ENCODE data around the gene ATP5PF.
"Not testable (repeated sequence)": the region's sequence is repeated elsewhere in the genome, so short reads cannot be mapped to it uniquely, and the experiment has no call there.

Gene ATP5PF

DNA sequence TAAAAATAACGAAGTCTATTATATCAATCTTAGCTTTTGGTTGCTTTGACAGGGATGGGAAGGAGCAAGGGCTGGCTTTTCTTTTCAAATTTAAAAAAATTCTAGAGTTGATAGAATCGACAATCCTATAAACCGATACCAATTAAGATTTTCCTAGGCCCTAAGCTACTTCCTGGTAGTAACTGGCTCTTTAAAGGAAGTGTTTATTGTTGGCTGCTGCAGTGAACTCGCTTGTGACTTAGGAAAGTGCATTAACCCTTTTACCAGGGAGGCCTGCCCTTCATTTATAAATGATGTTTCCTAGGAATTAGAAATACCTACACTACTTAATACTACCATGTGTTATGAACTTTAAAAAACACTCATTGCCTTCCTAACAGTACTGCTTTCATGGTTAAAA, 33.2 kb downstream of the ATP5PF start:
- no peak for DNase-seq (ENCODE audit: low read depth)
- TF ChIP-seq, protein P1, sequence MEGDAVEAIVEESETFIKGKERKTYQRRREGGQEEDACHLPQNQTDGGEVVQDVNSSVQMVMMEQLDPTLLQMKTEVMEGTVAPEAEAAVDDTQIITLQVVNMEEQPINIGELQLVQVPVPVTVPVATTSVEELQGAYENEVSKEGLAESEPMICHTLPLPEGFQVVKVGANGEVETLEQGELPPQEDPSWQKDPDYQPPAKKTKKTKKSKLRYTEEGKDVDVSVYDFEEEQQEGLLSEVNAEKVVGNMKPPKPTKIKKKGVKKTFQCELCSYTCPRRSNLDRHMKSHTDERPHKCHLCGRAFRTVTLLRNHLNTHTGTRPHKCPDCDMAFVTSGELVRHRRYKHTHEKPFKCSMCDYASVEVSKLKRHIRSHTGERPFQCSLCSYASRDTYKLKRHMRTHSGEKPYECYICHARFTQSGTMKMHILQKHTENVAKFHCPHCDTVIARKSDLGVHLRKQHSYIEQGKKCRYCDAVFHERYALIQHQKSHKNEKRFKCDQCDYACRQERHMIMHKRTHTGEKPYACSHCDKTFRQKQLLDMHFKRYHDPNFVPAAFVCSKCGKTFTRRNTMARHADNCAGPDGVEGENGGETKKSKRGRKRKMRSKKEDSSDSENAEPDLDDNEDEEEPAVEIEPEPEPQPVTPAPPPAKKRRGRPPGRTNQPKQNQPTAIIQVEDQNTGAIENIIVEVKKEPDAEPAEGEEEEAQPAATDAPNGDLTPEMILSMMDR (conservative IDR thresholded peaks at IDR 0.05; ENCODE audit: low read depth, low read length) = no peak
- H3K4me3 ChIP-seq (ENCODE audit: low read depth, low read length) = no peak overlapping the region

DNA sequence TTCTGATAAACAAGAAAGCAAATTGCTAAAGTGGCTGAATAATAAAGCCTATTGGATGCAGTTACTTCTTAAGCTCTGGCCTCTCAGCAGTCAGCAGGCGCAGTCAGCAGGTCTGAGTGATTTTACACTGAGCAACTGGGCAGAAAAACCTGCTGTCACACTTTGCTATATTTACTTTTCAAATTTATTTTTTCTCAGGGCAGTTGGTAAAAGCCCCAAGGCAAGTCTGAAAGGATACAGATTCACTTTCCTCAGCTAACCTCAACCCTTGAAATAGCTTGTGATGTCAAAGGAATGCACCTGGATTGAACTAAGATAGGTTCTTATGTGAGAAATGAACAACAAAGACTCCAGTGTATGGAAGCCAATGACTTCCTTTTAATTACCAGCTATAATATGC, 34.0 kb downstream of the ATP5PF start:
- TF ChIP-seq, protein P1 (conservative IDR thresholded peaks at IDR 0.05; ENCODE audit: low read depth, low read length) = no peak
- no peak overlapping the region for H3K4me3 ChIP-seq (ENCODE audit: low read depth, low read length)
- DNase-seq (ENCODE audit: low read depth) = no peak

DNA sequence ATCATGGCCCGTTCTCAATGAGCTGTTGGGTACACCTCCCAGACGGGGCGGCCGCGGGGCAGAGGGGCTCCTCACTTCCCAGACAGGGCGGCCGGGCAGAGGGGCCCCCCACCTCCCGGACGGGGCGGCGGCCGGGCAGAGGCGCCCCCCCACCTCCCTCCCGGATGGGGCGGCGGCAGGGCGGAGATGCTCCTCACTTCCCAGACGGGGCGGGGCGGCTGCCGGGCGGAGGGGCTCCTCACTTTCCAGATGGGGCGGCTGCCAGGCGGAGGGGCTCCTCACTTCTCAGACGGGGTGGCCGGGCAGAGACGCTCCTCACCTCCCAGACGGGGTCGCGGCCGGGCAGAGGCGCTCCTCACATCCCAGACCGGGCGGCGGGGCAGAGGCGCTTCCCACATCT, 39.2 kb downstream of the ATP5PF start:
- not testable (repeated sequence) for DNase-seq (ENCODE audit: low read depth)

DNA sequence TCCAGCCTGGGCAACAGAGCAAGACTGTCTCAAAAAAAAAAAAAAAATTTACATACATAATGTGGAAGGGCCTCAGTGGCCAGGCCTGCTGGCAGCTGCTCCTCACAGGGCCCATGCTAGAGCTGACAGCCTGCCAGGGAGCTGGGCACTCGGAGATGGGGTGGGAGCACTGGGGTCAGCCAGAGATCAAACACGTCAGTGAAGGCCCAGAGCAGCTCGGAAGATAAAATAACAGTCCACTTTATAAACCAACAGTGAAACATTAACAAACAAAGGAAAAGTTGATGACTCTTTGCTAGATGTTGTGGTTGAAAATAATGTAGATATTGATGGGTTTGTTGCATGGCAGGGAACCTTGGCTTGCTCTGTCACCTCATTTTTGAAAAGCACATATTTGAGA, 42.7 kb downstream of the ATP5PF start:
- DNase-seq (ENCODE audit: low read depth) = no peak
- TF ChIP-seq, protein P1 (conservative IDR thresholded peaks at IDR 0.05; ENCODE audit: low read depth, low read length) = no peak
- no peak overlapping the region for H3K4me3 ChIP-seq (ENCODE audit: low read depth, low read length)

More for the DNA sequence above, 39.2 kb downstream of the ATP5PF start:
- H3K4me3 ChIP-seq (ENCODE audit: low read depth, low read length) = not testable (repeated sequence)

DNA sequence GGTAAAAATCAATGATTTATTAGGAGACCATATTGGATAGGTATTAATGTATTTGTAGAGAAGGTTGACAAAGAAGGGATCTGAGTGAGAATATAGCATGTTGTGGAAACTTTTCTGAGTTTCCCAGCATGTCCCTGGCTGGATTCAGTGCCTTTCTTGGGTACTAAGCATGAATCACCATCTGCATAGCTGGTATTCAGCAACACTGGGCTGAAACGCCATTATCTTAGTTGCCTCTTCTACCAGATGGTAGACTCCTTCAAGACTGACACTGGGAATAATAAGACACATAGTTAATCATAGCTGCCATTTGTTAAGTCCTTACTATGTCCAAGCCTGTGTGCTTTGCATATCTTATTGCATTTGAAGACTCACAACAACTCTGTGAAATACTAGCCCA, 45.5 kb downstream of the ATP5PF start:
- no peak for DNase-seq (ENCODE audit: low read depth)
- TF ChIP-seq, protein P1 (conservative IDR thresholded peaks at IDR 0.05; ENCODE audit: low read depth, low read length) = no peak

DNA sequence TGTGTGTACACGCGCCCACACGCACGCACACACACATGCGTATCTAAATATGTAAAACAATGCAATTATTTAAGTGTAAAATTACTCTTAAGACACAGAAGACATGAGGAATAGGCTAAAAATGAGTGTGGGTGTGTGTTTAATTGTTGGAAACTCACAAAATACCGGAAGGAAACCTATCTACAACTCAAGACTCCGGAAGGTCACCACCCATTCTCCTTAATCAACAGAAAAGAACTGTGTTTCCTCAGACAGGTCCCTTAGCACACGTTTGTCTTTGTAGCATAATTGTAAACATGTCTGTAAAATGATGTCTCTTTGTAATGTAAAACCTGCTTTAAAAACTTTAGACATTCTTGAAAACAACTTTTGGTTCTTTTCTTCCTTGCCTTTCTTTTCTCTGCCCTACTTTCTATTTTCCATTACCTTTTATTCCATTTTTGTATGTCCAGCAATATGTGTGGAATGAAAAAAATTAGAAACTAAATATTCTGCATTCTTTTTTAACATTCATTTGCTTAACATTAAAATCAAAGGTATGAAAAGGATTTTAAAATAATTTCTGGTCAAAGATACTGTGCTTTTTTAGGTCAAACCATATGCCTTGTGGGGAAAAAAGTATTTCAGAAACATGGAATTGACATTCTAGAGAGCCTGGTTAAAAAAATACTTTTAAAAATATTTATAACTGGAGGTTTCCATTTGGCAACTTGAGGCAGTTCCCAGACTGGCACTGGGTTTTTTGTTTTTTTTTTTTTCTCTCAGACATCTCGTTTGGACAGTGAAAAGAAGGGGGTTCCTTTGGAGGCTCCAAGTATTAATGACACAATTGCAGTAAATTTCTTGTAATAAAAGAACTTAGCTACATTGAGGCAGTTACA, 46.2 kb downstream of the ATP5PF start:
- TF ChIP-seq, protein P1 (conservative IDR thresholded peaks at IDR 0.05; ENCODE audit: low read depth, low read length) = no peak
- no peak overlapping the region for H3K4me3 ChIP-seq (ENCODE audit: low read depth, low read length)
- DNase-seq (ENCODE audit: low read depth) = no peak

More for the DNA sequence above, 45.5 kb downstream of the ATP5PF start:
- H3K4me3 ChIP-seq (ENCODE audit: low read depth, low read length) = no peak overlapping the region

DNA sequence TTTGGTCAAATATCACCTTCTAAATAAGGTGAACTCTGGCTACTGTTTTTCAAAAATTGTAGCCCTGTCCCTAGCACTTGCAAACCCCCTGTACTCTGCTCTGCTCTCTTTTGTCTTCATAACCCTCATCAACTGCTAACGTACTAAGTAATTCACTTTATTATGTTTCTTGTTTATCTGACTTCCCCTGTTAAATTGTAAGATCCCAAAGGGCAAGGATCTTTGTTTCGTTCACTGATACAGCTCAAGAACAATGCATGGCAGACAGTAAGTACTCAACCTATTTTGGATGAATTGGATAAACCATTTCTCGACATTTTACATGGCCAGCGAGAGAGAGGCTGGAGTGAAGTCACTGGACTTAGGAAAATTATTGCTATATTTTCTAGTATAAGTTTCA, 46.9 kb downstream of the ATP5PF start:
- TF ChIP-seq, protein P1 (conservative IDR thresholded peaks at IDR 0.05; ENCODE audit: low read depth, low read length) = no peak
- no peak for DNase-seq (ENCODE audit: low read depth)
- no peak overlapping the region for H3K4me3 ChIP-seq (ENCODE audit: low read depth, low read length)

Measured in choroid plexus epithelial cell (primary cell).